HepG2 (cell line): Measurements from ENCODE around the gene SPOCD1.

Experiments
- JUNB ChIP-seq: sonication (generic); formaldehyde crosslinking; IDR thresholded peaks from 2 replicates; pipeline ENCODE4 v1.8.0; 2022; ENCODE audit warnings: missing genetic modification reagents, mild to moderate bottlenecking, borderline replicate concordance
- RXRA ChIP-seq: sonication (generic); formaldehyde crosslinking; IDR thresholded peaks from 2 replicates; pipeline ENCODE4 v1.5.1; 2020; ENCODE audit warnings: missing genetic modification reagents
- TF ChIP-seq, protein P1 (sequence below): IDR thresholded peaks from 2 replicates; pipeline ENCODE4 v1.6.1; 2016; ENCODE audit warnings: low read depth

DNA sequence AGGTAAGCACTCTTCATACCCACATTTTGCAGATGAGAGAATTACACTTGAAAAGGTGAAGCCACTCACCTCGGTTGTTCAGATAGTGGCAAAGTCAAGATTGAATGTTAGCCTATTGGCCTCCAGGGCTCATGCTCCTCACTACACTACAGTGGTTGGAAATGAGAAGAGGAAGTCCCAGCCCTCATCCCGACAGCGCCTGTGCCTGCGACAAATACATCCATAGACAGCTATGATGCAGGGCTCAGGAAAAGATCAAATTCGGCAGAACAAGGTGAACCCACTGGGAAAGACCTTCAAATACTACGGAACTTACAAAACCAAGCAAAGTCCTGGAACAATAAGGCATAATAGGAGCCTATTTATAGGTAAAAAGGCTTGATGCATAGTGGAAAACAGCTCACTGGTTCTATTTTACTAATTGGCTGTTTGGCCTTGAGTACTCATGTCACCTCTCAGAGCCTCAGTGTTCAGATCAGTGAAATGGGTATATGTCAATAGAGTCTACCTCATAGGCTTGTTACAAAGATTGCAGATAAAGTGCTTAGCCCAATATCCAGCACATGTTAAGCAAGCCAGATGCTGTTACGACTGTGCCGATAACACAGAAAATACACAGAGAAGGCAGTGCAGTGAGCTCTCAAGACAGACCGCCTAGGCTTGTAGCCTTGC lies 3.5 kb downstream of the SPOCD1 start:
- TF ChIP-seq RXRA (no peak), JUNB (CRISPR knock-in tag) (no peak)
- TF ChIP-seq, protein P1, sequence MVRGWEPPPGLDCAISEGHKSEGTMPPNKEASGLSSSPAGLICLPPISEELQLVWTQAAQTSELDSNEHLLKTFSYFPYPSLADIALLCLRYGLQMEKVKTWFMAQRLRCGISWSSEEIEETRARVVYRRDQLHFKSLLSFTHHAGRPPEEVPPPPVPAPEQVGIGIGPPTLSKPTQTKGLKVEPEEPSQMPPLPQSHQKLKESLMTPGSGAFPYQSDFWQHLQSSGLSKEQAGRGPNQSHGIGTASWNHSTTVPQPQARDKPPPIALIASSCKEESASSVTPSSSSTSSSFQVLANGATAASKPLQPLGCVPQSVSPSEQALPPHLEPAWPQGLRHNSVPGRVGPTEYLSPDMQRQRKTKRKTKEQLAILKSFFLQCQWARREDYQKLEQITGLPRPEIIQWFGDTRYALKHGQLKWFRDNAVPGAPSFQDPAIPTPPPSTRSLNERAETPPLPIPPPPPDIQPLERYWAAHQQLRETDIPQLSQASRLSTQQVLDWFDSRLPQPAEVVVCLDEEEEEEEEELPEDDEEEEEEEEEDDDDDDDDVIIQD (CRISPR knock-in tag), result no peak
